HepG2 (cell line): ENCODE measurements around the gene PHRF1. TPM values are rescaled to one million over a fixed set of nuclear protein-coding genes. Genes with fewer than 3 reads are reported as not detected.
A peak's percentile ranks its signal among the peaks of the same experiment; 100 is the strongest.

Experiments
- ARHGAP35 ChIP-seq: sonication (generic); formaldehyde crosslinking; IDR thresholded peaks from 2 replicates; pipeline ENCODE4 v1.9.0; 2022; ENCODE audit warnings: mild to moderate bottlenecking, inconsistent platforms, moderate library complexity, missing genetic modification reagents, borderline replicate concordance
- EP300 ChIP-seq, 3 experiments: sonication (generic) in 1 of 3; formaldehyde crosslinking in 1 of 3; IDR thresholded peaks; 2 replicates each; pipeline versions ENCODE4 v1.5.1 to v1.6.1; 2011 to 2020; ENCODE audit warnings: low read depth in 2 of 3, low read length in 2 of 3, borderline replicate concordance in 1 of 3, improper control_type of control experiment in 1 of 3, mild to moderate bottlenecking in 1 of 3, missing genetic modification reagents in 1 of 3, moderate library complexity in 1 of 3
- FOXJ3 ChIP-seq: sonication (generic); formaldehyde crosslinking; IDR thresholded peaks from 2 replicates; pipeline ENCODE4 v1.4.0; 2020; ENCODE audit warnings: missing genetic modification reagents, mild to moderate bottlenecking, borderline replicate concordance
- polyA plus RNA-seq, 8 experiments: library from polyadenylated mRNA; depleted of rRNA in 3 of 8; stranded (reverse) in 7 of 8; unstranded in 1 of 8; fragments of >200 nt; fragmentation: Illumina TruSeq in 4 of 8; extraction: Trizol in 4 of 8; gene quantifications; 2 replicates each; pipeline versions ENCODE4 v1.2.1 to v1.2.3, GENCODE V29; 2011 to 2016; ENCODE audit warnings: low read depth in 4 of 8, missing spikeins in 1 of 8, mixed read lengths in 1 of 8; ENCODE audit not compliant: insufficient read depth in 1 of 8
- total RNA-seq, 5 experiments: library from RNA; depleted of rRNA; stranded (reverse); fragments of >200 nt; fragmentation: Illumina TruSeq; extraction: Trizol; gene quantifications; 2 replicates each; pipeline ENCODE4 v1.2.3, GENCODE V29; 2016; ENCODE audit warnings: low read depth in 1 of 5
- TF ChIP-seq, protein P1 (sequence below): sonication (generic); formaldehyde crosslinking; IDR thresholded peaks from 2 replicates; pipeline ENCODE4 v1.8.0; 2022; ENCODE audit warnings: low read depth, missing genetic modification reagents
- TF ChIP-seq, protein P2 (sequence below): sonication (generic); formaldehyde crosslinking; IDR thresholded peaks from 2 replicates; pipeline ENCODE4 v1.5.0; 2020; ENCODE audit warnings: mild to moderate bottlenecking, missing genetic modification reagents
- TF ChIP-seq, protein P3 (sequence below): sonication (generic); formaldehyde crosslinking; IDR thresholded peaks from 2 replicates; pipeline ENCODE4 v1.5.1; 2020; ENCODE audit warnings: missing genetic modification reagents, mild to moderate bottlenecking, borderline replicate concordance
- TF ChIP-seq, protein P4 (sequence below): sonication (generic); formaldehyde crosslinking; IDR thresholded peaks from 2 replicates; pipeline ENCODE4 v1.9.0; 2021; ENCODE audit warnings: mild to moderate bottlenecking, missing genetic modification reagents
- TF ChIP-seq, protein P5 (sequence below): sonication (generic); formaldehyde crosslinking; IDR thresholded peaks from 2 replicates; pipeline ENCODE4 v1.5.0; 2020; ENCODE audit warnings: missing genetic modification reagents

PHRF1 gene
- total and polyA plus RNA-seq, 2 of the 13 experiments (the other 11 are each of a cell fraction or from before 2014, with no cell fraction given), result 8.2 to 16.7 TPM

DNA sequence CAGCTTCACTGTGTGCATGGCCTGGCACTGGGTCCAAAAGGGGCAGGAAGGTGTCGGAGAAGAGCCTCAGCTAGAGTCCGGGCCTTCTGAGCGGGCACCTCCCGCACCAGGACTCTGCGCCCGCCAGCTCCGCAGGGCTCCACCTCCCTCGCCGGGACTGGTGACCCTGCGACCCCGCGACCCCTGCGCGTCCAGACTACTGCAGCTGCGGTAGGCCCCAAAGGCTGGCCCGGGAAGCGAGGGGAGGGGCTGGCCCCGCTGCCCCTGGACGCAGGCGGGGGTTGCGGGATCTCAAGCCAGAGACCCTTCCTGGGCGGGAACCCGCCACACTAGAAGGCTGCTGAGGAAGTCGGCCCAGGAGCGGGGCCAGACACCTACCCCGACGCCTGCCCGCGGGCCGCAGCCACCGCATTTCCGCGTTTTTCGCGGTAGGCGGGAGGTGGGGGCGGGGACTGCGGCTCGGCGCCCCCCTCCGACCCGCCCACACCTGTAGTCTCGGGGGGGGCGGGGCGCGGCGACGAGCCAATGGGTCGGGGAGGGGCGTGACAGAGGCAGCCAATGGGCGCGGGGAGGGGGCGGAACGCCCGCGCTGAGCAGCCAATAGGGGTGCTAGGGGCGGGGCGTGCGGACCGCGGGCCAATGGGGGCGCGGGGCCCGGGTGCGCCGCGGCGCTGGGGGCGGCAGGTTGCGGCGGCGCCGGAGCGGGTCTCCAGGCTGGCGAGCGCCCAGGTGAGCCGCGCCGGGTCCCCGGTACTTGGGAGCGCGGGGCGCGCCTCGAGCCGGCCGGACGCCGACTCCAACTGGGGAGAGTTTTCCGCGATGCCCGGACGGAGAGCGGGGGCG, 15.7 kb upstream of the PHRF1 start, which contains the start of the genes LMNTD2 and RASSF7 (continued):
- TF ChIP-seq, protein P1, sequence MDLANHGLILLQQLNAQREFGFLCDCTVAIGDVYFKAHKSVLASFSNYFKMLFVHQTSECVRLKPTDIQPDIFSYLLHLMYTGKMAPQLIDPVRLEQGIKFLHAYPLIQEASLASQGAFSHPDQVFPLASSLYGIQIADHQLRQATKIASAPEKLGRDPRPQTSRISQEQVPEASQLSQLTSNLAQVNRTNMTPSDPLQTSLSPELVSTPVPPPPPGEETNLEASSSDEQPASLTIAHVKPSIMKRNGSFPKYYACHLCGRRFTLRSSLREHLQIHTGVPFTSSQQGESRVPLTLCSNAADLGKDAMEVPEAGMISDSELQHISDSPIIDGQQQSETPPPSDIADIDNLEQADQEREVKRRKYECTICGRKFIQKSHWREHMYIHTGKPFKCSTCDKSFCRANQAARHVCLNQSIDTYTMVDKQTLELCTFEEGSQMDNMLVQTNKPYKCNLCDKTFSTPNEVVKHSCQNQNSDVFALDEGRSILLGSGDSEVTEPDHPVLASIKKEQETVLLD, result 0 out of 2 replicates have a peak, but pooled peaks have one; percentile 48
- TF ChIP-seq, protein P2, sequence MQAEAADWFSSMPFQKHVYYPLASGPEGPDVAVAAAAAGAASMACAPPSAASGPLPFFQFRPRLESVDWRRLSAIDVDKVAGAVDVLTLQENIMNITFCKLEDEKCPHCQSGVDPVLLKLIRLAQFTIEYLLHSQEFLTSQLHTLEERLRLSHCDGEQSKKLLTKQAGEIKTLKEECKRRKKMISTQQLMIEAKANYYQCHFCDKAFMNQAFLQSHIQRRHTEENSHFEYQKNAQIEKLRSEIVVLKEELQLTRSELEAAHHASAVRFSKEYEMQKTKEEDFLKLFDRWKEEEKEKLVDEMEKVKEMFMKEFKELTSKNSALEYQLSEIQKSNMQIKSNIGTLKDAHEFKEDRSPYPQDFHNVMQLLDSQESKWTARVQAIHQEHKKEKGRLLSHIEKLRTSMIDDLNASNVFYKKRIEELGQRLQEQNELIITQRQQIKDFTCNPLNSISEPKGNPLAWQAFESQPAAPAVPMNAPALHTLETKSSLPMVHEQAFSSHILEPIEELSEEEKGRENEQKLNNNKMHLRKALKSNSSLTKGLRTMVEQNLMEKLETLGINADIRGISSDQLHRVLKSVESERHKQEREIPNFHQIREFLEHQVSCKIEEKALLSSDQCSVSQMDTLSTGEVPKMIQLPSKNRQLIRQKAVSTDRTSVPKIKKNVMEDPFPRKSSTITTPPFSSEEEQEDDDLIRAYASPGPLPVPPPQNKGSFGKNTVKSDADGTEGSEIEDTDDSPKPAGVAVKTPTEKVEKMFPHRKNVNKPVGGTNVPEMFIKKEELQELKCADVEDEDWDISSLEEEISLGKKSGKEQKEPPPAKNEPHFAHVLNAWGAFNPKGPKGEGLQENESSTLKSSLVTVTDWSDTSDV (CRISPR knock-in tag), result no peak; the same call in 1 of the 2 replicates
- TF ChIP-seq, protein P3, sequence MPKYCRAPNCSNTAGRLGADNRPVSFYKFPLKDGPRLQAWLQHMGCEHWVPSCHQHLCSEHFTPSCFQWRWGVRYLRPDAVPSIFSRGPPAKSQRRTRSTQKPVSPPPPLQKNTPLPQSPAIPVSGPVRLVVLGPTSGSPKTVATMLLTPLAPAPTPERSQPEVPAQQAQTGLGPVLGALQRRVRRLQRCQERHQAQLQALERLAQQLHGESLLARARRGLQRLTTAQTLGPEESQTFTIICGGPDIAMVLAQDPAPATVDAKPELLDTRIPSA (CRISPR knock-in tag), result no peak; the same call in 1 of the 2 replicates
- TF ChIP-seq, protein P4, sequence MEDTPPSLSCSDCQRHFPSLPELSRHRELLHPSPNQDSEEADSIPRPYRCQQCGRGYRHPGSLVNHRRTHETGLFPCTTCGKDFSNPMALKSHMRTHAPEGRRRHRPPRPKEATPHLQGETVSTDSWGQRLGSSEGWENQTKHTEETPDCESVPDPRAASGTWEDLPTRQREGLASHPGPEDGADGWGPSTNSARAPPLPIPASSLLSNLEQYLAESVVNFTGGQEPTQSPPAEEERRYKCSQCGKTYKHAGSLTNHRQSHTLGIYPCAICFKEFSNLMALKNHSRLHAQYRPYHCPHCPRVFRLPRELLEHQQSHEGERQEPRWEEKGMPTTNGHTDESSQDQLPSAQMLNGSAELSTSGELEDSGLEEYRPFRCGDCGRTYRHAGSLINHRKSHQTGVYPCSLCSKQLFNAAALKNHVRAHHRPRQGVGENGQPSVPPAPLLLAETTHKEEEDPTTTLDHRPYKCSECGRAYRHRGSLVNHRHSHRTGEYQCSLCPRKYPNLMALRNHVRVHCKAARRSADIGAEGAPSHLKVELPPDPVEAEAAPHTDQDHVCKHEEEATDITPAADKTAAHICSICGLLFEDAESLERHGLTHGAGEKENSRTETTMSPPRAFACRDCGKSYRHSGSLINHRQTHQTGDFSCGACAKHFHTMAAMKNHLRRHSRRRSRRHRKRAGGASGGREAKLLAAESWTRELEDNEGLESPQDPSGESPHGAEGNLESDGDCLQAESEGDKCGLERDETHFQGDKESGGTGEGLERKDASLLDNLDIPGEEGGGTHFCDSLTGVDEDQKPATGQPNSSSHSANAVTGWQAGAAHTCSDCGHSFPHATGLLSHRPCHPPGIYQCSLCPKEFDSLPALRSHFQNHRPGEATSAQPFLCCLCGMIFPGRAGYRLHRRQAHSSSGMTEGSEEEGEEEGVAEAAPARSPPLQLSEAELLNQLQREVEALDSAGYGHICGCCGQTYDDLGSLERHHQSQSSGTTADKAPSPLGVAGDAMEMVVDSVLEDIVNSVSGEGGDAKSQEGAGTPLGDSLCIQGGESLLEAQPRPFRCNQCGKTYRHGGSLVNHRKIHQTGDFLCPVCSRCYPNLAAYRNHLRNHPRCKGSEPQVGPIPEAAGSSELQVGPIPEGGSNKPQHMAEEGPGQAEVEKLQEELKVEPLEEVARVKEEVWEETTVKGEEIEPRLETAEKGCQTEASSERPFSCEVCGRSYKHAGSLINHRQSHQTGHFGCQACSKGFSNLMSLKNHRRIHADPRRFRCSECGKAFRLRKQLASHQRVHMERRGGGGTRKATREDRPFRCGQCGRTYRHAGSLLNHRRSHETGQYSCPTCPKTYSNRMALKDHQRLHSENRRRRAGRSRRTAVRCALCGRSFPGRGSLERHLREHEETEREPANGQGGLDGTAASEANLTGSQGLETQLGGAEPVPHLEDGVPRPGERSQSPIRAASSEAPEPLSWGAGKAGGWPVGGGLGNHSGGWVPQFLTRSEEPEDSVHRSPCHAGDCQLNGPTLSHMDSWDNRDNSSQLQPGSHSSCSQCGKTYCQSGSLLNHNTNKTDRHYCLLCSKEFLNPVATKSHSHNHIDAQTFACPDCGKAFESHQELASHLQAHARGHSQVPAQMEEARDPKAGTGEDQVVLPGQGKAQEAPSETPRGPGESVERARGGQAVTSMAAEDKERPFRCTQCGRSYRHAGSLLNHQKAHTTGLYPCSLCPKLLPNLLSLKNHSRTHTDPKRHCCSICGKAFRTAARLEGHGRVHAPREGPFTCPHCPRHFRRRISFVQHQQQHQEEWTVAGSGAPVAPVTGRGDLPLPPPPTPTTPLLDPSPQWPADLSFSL (CRISPR knock-in tag), result no peak; the same call in 1 of the 2 replicates
- TF ChIP-seq ARHGAP35 (CRISPR knock-in tag) (peak; percentile 69; the same call in 1 of the 2 replicates), FOXJ3 (CRISPR knock-in tag) (no peak), EP300 (IDR thresholded peaks at IDR 0.05; ENCODE audit: low read depth in 2 of 2, low read length in 2 of 2) (no peak), EP300 (CRISPR knock-in tag; IDR thresholded peaks at IDR 0.05; ENCODE audit: borderline replicate concordance) (no peak)
- TF ChIP-seq, protein P5, sequence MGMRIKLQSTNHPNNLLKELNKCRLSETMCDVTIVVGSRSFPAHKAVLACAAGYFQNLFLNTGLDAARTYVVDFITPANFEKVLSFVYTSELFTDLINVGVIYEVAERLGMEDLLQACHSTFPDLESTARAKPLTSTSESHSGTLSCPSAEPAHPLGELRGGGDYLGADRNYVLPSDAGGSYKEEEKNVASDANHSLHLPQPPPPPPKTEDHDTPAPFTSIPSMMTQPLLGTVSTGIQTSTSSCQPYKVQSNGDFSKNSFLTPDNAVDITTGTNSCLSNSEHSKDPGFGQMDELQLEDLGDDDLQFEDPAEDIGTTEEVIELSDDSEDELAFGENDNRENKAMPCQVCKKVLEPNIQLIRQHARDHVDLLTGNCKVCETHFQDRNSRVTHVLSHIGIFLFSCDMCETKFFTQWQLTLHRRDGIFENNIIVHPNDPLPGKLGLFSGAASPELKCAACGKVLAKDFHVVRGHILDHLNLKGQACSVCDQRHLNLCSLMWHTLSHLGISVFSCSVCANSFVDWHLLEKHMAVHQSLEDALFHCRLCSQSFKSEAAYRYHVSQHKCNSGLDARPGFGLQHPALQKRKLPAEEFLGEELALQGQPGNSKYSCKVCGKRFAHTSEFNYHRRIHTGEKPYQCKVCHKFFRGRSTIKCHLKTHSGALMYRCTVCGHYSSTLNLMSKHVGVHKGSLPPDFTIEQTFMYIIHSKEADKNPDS (CRISPR knock-in tag), result no peak
